ENCODE results near the gene PLAAT5. TPM values are rescaled to one million over a fixed set of nuclear protein-coding genes. Genes with fewer than 3 reads are reported as not detected.

The PLAAT5 gene
- total RNA-seq, 1 experiment from 2014 or later, result not detected

GRCh38 chr11:63510360-63511047, 19.5 kb upstream of the PLAAT5 start:
- peak in 1 of 2 experiments; percentile 49 for DNase-seq
- no peak overlapping the region for H2AFZ ChIP-seq
- no peaks in the 10 kb centered on the region for H3K4me1 ChIP-seq (replicated peaks; ENCODE audit: insufficient read depth)
- no peaks in the 10 kb centered on the region for H3K27me3 ChIP-seq (ENCODE audit: insufficient read depth, low read depth)
- ChIA-PET POLR2A (ENCODE audit: unreplicated experiment) (no interaction called here), CTCF (interaction anchor here (0.5 to 0.6 kb wide), 2 partner anchors 26 to 158 kb away, joined by 3 to 14 read pairs; no protein-coding TSS in a partner anchor)
- intact Hi-C loops (cut with micrococcal nuclease; ENCODE audit: unreplicated experiment), result loop anchor here (10.0 kb wide), 1 partner anchor 54 kb away; the partner anchor contains the start of gene PLAAT2
- H3K27ac ChIP-seq, result no peak overlapping the region
- no peaks in the 10 kb centered on the region for H3K9me2 ChIP-seq (ENCODE audit: insufficient read depth)
- no peaks in the 10 kb centered on the region for H3K9me3 ChIP-seq (ENCODE audit: insufficient read depth, low read depth)
- no peaks in the 10 kb centered on the region for H3K36me3 ChIP-seq (ENCODE audit: low read depth)
- H3F3A ChIP-seq (ENCODE audit: insufficient read depth, low read depth), result no peaks in the 10 kb centered on the region
- no peaks in the 10 kb centered on the region for H4K20me1 ChIP-seq (ENCODE audit: insufficient read depth)
- no TSS peak for BruUV-seq (replicated peaks)
- H3K4me3 ChIP-seq, result no peak overlapping the region
- no peak for TF ChIP-seq EZH2 (IDR thresholded peaks at IDR 0.05; ENCODE audit: low read depth)
- no peak for TF ChIP-seq CTCF (conservative IDR thresholded peaks at IDR 0.05)
- no peak overlapping the region for H3K4me2 ChIP-seq
- H3K79me2 ChIP-seq (ENCODE audit: low read depth), result no peaks in the 10 kb centered on the region

DNA sequence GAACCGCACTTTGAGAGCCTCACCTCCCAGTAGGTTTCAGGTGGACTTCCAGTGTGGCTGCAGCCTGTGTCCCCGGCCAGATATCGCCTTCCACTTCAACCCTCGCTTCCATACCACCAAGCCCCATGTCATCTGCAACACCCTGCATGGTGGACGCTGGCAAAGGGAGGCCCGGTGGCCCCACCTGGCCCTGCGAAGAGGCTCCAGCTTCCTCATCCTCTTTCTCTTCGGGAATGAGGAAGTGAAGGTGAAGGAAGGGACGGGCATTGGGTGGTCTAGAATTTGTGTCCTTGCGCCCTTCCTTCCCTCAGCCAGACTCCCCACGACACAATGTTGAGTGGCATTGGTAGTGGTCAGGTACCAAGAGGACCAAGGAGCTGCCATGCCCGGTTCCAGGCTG, 17.8 kb upstream of the PLAAT5 start:
- H4K20me1 ChIP-seq (ENCODE audit: insufficient read depth), result no peaks in the 10 kb centered on the region
- POLR2A ChIA-PET (ENCODE audit: unreplicated experiment), result no interaction called here
- no peak for DNase-seq
- H3F3A ChIP-seq (ENCODE audit: insufficient read depth, low read depth), result no peaks in the 10 kb centered on the region
- no peaks in the 10 kb centered on the region for H3K9me3 ChIP-seq (ENCODE audit: insufficient read depth, low read depth)
- no peak overlapping the region for H3K4me2 ChIP-seq
- H3K4me3 ChIP-seq, result no peak overlapping the region
- H3K36me3 ChIP-seq (ENCODE audit: low read depth), result no peaks in the 10 kb centered on the region
- H3K4me1 ChIP-seq (replicated peaks; ENCODE audit: insufficient read depth), result no peaks in the 10 kb centered on the region
- no peaks in the 10 kb centered on the region for H3K27me3 ChIP-seq (ENCODE audit: insufficient read depth, low read depth)
- no peak overlapping the region for H2AFZ ChIP-seq
- CTCF ChIA-PET, result interaction anchor here (0.5 to 1.0 kb wide), 3 partner anchors 125 to 130 kb away, joined by 3 to 15 read pairs (median 3); no protein-coding TSS in a partner anchor
- BruUV-seq (replicated peaks), result no TSS peak
- H3K9me2 ChIP-seq (ENCODE audit: insufficient read depth), result no peaks in the 10 kb centered on the region
- H3K79me2 ChIP-seq (ENCODE audit: low read depth), result no peaks in the 10 kb centered on the region
- TF ChIP-seq CTCF (conservative IDR thresholded peaks at IDR 0.05) (no peak), EZH2 (IDR thresholded peaks at IDR 0.05; ENCODE audit: low read depth) (no peak)
- intact Hi-C loops (cut with micrococcal nuclease; ENCODE audit: unreplicated experiment), result no loop called here
- H3K27ac ChIP-seq, result no peak overlapping the region

DNA sequence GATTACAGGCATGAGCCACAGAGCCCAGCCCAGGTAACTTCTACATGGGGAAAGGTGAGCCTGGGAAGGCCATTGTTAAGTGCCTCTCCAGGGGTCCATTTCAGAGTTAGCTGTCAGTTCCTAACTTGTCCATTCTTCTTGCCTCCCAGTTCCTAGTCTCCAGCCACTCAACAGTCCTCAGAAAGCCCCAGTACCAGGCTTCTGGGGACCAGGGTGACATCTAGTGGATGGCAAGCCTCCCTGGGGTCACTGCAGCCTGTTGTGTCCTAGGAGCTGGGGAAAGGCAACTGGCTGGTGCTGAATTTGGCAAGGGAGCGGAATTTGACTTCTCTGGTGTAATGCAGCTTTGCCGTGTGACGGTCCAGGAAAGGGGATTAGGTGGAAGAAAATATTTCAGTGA, 17.0 kb upstream of the PLAAT5 start:
- Histone ChIP-seq H3K9me2 (ENCODE audit: insufficient read depth) (no peaks in the 10 kb centered on the region), H3K36me3 (ENCODE audit: low read depth) (no peaks in the 10 kb centered on the region), H3K9me3 (ENCODE audit: insufficient read depth, low read depth) (no peaks in the 10 kb centered on the region), H3K4me1 (replicated peaks; ENCODE audit: insufficient read depth) (no peaks in the 10 kb centered on the region), H3K4me3 (no peak overlapping the region), H3K4me2 (no peak overlapping the region), H3K79me2 (ENCODE audit: low read depth) (no peaks in the 10 kb centered on the region), H3K27ac (no peak overlapping the region), H3F3A (ENCODE audit: insufficient read depth, low read depth) (no peaks in the 10 kb centered on the region), H4K20me1 (ENCODE audit: insufficient read depth) (no peaks in the 10 kb centered on the region), H3K27me3 (ENCODE audit: insufficient read depth, low read depth) (no peaks in the 10 kb centered on the region), H2AFZ (no peak overlapping the region)
- CTCF ChIA-PET, result interaction anchor here (0.6 to 1.8 kb wide), 4 partner anchors 29 to 128 kb away, joined by 3 to 24 read pairs (median 6); no protein-coding TSS in a partner anchor
- POLR2A ChIA-PET (ENCODE audit: unreplicated experiment), result no interaction called here
- no TSS peak for BruUV-seq (replicated peaks)
- TF ChIP-seq EZH2 (IDR thresholded peaks at IDR 0.05; ENCODE audit: low read depth) (no peak), CTCF (conservative IDR thresholded peaks at IDR 0.05) (peak; percentile 52; the same call in 1 of the 2 replicates)
- peak; percentile 42 to 44 for DNase-seq
- intact Hi-C loops (cut with micrococcal nuclease; ENCODE audit: unreplicated experiment), result no loop called here

Data from PC-9 (cell line).